ENCODE measurements around the gene MTMR11.

GRCh38 chr1:149977345-149977744 is 40.7 kb upstream of the MTMR11 start:
- TF ChIP-seq, protein P1, sequence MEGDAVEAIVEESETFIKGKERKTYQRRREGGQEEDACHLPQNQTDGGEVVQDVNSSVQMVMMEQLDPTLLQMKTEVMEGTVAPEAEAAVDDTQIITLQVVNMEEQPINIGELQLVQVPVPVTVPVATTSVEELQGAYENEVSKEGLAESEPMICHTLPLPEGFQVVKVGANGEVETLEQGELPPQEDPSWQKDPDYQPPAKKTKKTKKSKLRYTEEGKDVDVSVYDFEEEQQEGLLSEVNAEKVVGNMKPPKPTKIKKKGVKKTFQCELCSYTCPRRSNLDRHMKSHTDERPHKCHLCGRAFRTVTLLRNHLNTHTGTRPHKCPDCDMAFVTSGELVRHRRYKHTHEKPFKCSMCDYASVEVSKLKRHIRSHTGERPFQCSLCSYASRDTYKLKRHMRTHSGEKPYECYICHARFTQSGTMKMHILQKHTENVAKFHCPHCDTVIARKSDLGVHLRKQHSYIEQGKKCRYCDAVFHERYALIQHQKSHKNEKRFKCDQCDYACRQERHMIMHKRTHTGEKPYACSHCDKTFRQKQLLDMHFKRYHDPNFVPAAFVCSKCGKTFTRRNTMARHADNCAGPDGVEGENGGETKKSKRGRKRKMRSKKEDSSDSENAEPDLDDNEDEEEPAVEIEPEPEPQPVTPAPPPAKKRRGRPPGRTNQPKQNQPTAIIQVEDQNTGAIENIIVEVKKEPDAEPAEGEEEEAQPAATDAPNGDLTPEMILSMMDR (IDR thresholded peaks at IDR 0.05; ENCODE audit: control extremely low read depth in 1 of 3, insufficient read depth in 1 of 3, low read depth in 1 of 3, low read length in 3 of 3), result no peak
- TF ChIP-seq SRF (IDR thresholded peaks at IDR 0.05; ENCODE audit: low read depth, low read length) (no peak), SIN3A (conservative IDR thresholded peaks at IDR 0.05 in 1 of 2, IDR thresholded peaks at IDR 0.05 in 1 of 2; ENCODE audit: low read depth in 1 of 2, low read length in 2 of 2) (no peak), POLR2A (IDR thresholded peaks at IDR 0.05; ENCODE audit: control extremely low read depth in 1 of 2, low read depth in 2 of 2, low read length in 2 of 2) (no peak), CBX5 (IDR thresholded peaks at IDR 0.05; ENCODE audit: low read depth, low read length) (no peak), ASH2L (IDR thresholded peaks at IDR 0.05; ENCODE audit: low read length) (no peak), TEAD4 (IDR thresholded peaks at IDR 0.05; ENCODE audit: low read depth, low read length) (no peak), ZNF274 (IDR thresholded peaks at IDR 0.05; ENCODE audit: borderline replicate concordance, extremely low read depth, low read length) (no peak), TAF1 (IDR thresholded peaks at IDR 0.05; ENCODE audit: low read depth, low read length) (no peak), RFX5 (IDR thresholded peaks at IDR 0.05; ENCODE audit: borderline replicate concordance, low read depth, low read length) (no peak), TCF12 (IDR thresholded peaks at IDR 0.05; ENCODE audit: low read depth, low read length) (no peak), YY1 (IDR thresholded peaks at IDR 0.05; ENCODE audit: low read depth, low read length) (no peak)

All from H1 (cell line).